SK-N-SH (cell line): ENCODE results near the gene BORCS5. TPM values are rescaled to one million over a fixed set of nuclear protein-coding genes. Genes with fewer than 3 reads are reported as not detected.
A peak's percentile ranks its signal among the peaks of the same experiment; 100 is the strongest.

Experiments used
- CHD2 ChIP-seq: fragments of 150-350 bp; IDR thresholded peaks from 2 replicates; pipeline ENCODE4 v1.6.1; 2018; ENCODE audit warnings: low read length; ENCODE audit not compliant: partially characterized antibody
- CTCF ChIP-seq: fragments of 200-600 bp; sonication (generic); IDR thresholded peaks from 2 replicates; pipeline ENCODE4 v1.6.1; 2017; ENCODE audit warnings: antibody characterized with exemption, mild to moderate bottlenecking, moderate library complexity
- ELF1 ChIP-seq: IDR thresholded peaks from 2 replicates; pipeline ENCODE4 v1.4.0; 2012
- EZH2phosphoT487 ChIP-seq: fragments of 200-600 bp; sonication (generic); IDR thresholded peaks from 2 replicates; pipeline ENCODE4 v1.6.1; 2017; ENCODE audit warnings: low read depth, mixed run types, mild to moderate bottlenecking, antibody characterized with exemption, moderate library complexity, borderline replicate concordance
- FOXM1 ChIP-seq: IDR thresholded peaks from 2 replicates; pipeline ENCODE4 v1.4.0; 2012; ENCODE audit warnings: low read depth, mild to moderate bottlenecking
- MAX ChIP-seq: IDR thresholded peaks from 2 replicates; pipeline ENCODE4 v1.4.0; 2012; ENCODE audit warnings: low read depth
- NRF1 ChIP-seq: IDR thresholded peaks from 2 replicates; pipeline ENCODE4 v1.6.1; 2012; ENCODE audit warnings: low read depth, mild to moderate bottlenecking, low read length
- POLR2AphosphoS5 ChIP-seq: IDR thresholded peaks from 2 replicates; pipeline ENCODE4 v1.6.1; 2012; ENCODE audit warnings: low read depth, low read length
- RAD21 ChIP-seq: IDR thresholded peaks from 2 replicates; pipeline ENCODE4 v1.6.1; 2012; ENCODE audit warnings: mild to moderate bottlenecking, low read length
- RCOR1 ChIP-seq: fragments of 150-350 bp; IDR thresholded peaks from 2 replicates; pipeline ENCODE4 v1.6.1; 2017; ENCODE audit warnings: antibody characterized with exemption, low read length
- RFX5 ChIP-seq: IDR thresholded peaks from 2 replicates; pipeline ENCODE4 v1.6.1; 2012; ENCODE audit warnings: mild to moderate bottlenecking, improper control_type of control experiment, low read length
- RXRA ChIP-seq: IDR thresholded peaks from 2 replicates; pipeline ENCODE4 v1.4.0; 2012; ENCODE audit warnings: low read depth, mild to moderate bottlenecking, borderline replicate concordance
- SMC3 ChIP-seq: IDR thresholded peaks from 2 replicates; pipeline ENCODE4 v1.6.1; 2012; ENCODE audit warnings: low read depth, low read length, improper control_type of control experiment
- TAF1 ChIP-seq: IDR thresholded peaks from 2 replicates; pipeline ENCODE4 v1.6.1; 2012; ENCODE audit warnings: low read depth, mild to moderate bottlenecking, low read length, moderate library complexity, borderline replicate concordance
- TCF12 ChIP-seq: IDR thresholded peaks from 2 replicates; pipeline ENCODE4 v1.4.0; 2012
- TEAD4 ChIP-seq: IDR thresholded peaks from 2 replicates; pipeline ENCODE4 v1.4.0; 2012; ENCODE audit warnings: mild to moderate bottlenecking, borderline replicate concordance; ENCODE audit not compliant: insufficient read depth
- USF1 ChIP-seq: IDR thresholded peaks from 2 replicates; pipeline ENCODE4 v1.4.0; 2012; ENCODE audit warnings: low read depth, borderline replicate concordance
- USF2 ChIP-seq: fragments of 150-350 bp; IDR thresholded peaks from 2 replicates; pipeline ENCODE4 v1.6.1; 2017; ENCODE audit warnings: antibody characterized with exemption, low read length, low read depth, borderline replicate concordance
- YY1 ChIP-seq: IDR thresholded peaks from 2 replicates; pipeline ENCODE4 v1.4.0; 2012; ENCODE audit warnings: low read depth, mild to moderate bottlenecking
- ZBTB33 ChIP-seq: IDR thresholded peaks from 2 replicates; pipeline ENCODE4 v1.4.0; 2012; ENCODE audit warnings: low read depth, borderline replicate concordance
- polyA plus RNA-seq, 3 experiments: library from polyadenylated mRNA; depleted of rRNA; stranded (reverse); fragments of >200 nt; gene quantifications; 2 replicates each; pipeline ENCODE4 v1.2.3, GENCODE V29; 2012

The BORCS5 gene
- polyA plus RNA-seq, 1 of the 3 experiments (the other 2 are of a cell fraction) = 16.3 TPM

- TF ChIP-seq CTCF (no peak), TEAD4 (no peak), TCF12 (peak; percentile 80), EZH2phosphoT487 (no peak), POLR2AphosphoS5 (no peak), ZBTB33 (no peak), TAF1 (no peak), SMC3 (no peak), MAX (peak; percentile 81; the same call in 1 of the 2 replicates), NRF1 (no peak), RXRA (no peak; the same call in 1 of the 2 replicates), FOXM1 (no peak), ELF1 (no peak), RFX5 (no peak), USF1 (0 out of 2 replicates have a peak, but pooled peaks have one; percentile 17), RAD21 (0 out of 2 replicates have a peak, but pooled peaks have one; percentile 2), CHD2 (peak; percentile 14), YY1 (no peak), RCOR1 (no peak), USF2 (no peak)
Measured at GRCh38 chr12:12387501-12387900, 30.6 kb downstream of the BORCS5 start (continued).
